Astrocyte of the cerebellum (primary cell): Measurements from ENCODE around the gene GTF2E1.
A peak's percentile ranks its signal among the peaks of the same experiment; 100 is the strongest.
"Not testable (repeated sequence)": the region's sequence is repeated elsewhere in the genome, so short reads cannot be mapped to it uniquely, and the experiment has no call there.

Experiments
- DNase-seq: peaks from one replicate; pipeline ENCODE4 v3.0.0-alpha.2; 2011; ENCODE audit warnings: low read depth
- H3K4me3 ChIP-seq: 2 replicates; pipeline ENCODE4 v1.5.1; 2011; ENCODE audit warnings: mild to moderate bottlenecking, low read depth, low read length, moderate library complexity
- CTCF ChIP-seq: IDR thresholded peaks from 2 replicates; pipeline ENCODE4 v1.5.1; 2012; ENCODE audit warnings: low read length, low read depth, moderate library complexity, mild to moderate bottlenecking; ENCODE audit errors: missing control alignments
- in situ Hi-C: cut with HindIII; loops from 2 replicates; pipeline ENCODE4 v1.10.0; 2017; ENCODE audit warnings: low sequenced_read_pairs

Gene GTF2E1

GRCh38 chr3:120710369-120710768 lies 32.2 kb upstream of the GTF2E1 start:
- no peak overlapping the region for H3K4me3 ChIP-seq
- DNase-seq = no peak
- in situ Hi-C loops = no loop called here
- no peak for TF ChIP-seq CTCF

- in situ Hi-C loops = no loop called here
- DNase-seq = no peak
- no peak overlapping the region for H3K4me3 ChIP-seq
Observed at GRCh38 chr3:120713262-120713661, 29.3 kb upstream of the GTF2E1 start.

GRCh38 chr3:120719167-120719834 lies 23.2 kb upstream of the GTF2E1 start:
- in situ Hi-C loops, H3K4me3 ChIP-seq, DNase-seq: not testable (repeated sequence)

More at GRCh38 chr3:120713262-120713661, 29.3 kb upstream of the GTF2E1 start:
- no peak for TF ChIP-seq CTCF

- DNase-seq = no peak
- TF ChIP-seq CTCF = no peak
- in situ Hi-C loops = no loop called here
- H3K4me3 ChIP-seq = no peak overlapping the region
Observed at GRCh38 chr3:120726791-120727190, 15.8 kb upstream of the GTF2E1 start.

- in situ Hi-C loops = no loop called here
- DNase-seq = no peak
- TF ChIP-seq CTCF = no peak
- H3K4me3 ChIP-seq = no peak overlapping the region
Observed at GRCh38 chr3:120730576-120731542, 11.7 kb upstream of the GTF2E1 start.

GRCh38 chr3:120738006-120738405 lies 4.5 kb upstream of the GTF2E1 start:
- DNase-seq, in situ Hi-C loops, H3K4me3 ChIP-seq: not testable (repeated sequence)

GRCh38 chr3:120741320-120741719 lies 1.2 kb upstream of the GTF2E1 start:
- H3K4me3 ChIP-seq = peak overlapping the region; percentile 83
- DNase-seq = no peak
- in situ Hi-C loops = no loop called here
- TF ChIP-seq CTCF = no peak
